Nephron progenitor cell (in vitro differentiated cells): ENCODE data around the gene GPR37L1.

Source experiments
- DNase-seq: peaks from one replicate; pipeline ENCODE4 v3.0.0; 2021
- H3K27ac Mint-ChIP-seq: 2 replicates; pipeline ENCODE4 v1.8.0; 2021; ENCODE audit warnings: mild to moderate bottlenecking, moderate library complexity, mixed read lengths
- H3K27me3 Mint-ChIP-seq: 2 replicates; pipeline ENCODE4 v1.8.0; 2021; ENCODE audit warnings: mild to moderate bottlenecking, low read depth, mixed read lengths; ENCODE audit not compliant: poor library complexity
- H3K36me3 Mint-ChIP-seq: 2 replicates; pipeline ENCODE4 v1.8.0; 2021; ENCODE audit warnings: low read depth, mixed read lengths
- H3K4me1 Mint-ChIP-seq: 2 replicates; pipeline ENCODE4 v1.8.0; 2021; ENCODE audit warnings: mixed read lengths
- H3K4me3 Mint-ChIP-seq: 2 replicates; pipeline ENCODE4 v1.8.0; 2021; ENCODE audit warnings: mild to moderate bottlenecking, moderate library complexity, mixed read lengths
- H3K9me3 Mint-ChIP-seq: 2 replicates; pipeline ENCODE4 v1.8.0; 2021; ENCODE audit warnings: mild to moderate bottlenecking, moderate library complexity, mixed read lengths
- CTCF ChIP-seq: fragments of 200-600 bp; sonication (generic); IDR thresholded peaks from 2 replicates; pipeline ENCODE4 v1.5.0; 2021; ENCODE audit warnings: antibody characterized with exemption

The GPR37L1 gene

GRCh38 chr1:202152399-202152798 is 29.7 kb downstream of the GPR37L1 start:
- Mint-ChIP-seq H3K27ac (peak overlapping the region; percentile 22), H3K4me3 (no peak overlapping the region), H3K4me1 (peaks cover 48% of the 10 kb centered on the region), H3K36me3 (no peaks in the 10 kb centered on the region), H3K27me3 (peaks cover 10% of the 10 kb centered on the region), H3K9me3 (no peaks in the 10 kb centered on the region)
- no peak for DNase-seq
- TF ChIP-seq CTCF, result no peak

GRCh38 chr1:202153284-202153683 is 30.6 kb downstream of the GPR37L1 start:
- Mint-ChIP-seq H3K9me3 (no peaks in the 10 kb centered on the region), H3K4me3 (no peak overlapping the region), H3K27ac (no peak overlapping the region), H3K27me3 (peaks cover 8% of the 10 kb centered on the region), H3K36me3 (no peaks in the 10 kb centered on the region), H3K4me1 (peaks cover 51% of the 10 kb centered on the region)
- no peak for DNase-seq
- no peak for TF ChIP-seq CTCF

- H3K4me3 Mint-ChIP-seq, result no peak overlapping the region
- H3K36me3 Mint-ChIP-seq, result no peaks in the 10 kb centered on the region
- H3K27ac Mint-ChIP-seq, result no peak overlapping the region
- peaks cover 11% of the 10 kb centered on the region for H3K27me3 Mint-ChIP-seq
- peaks cover 55% of the 10 kb centered on the region for H3K4me1 Mint-ChIP-seq
- no peaks in the 10 kb centered on the region for H3K9me3 Mint-ChIP-seq
- TF ChIP-seq CTCF, result no peak
- no peak for DNase-seq
These were observed 31.5 kb downstream of the GPR37L1 start for GRCh38 chr1:202154148-202154765.

- H3K4me3 Mint-ChIP-seq, result no peak overlapping the region
- peak; percentile 62 for TF ChIP-seq CTCF
- peaks cover 13% of the 10 kb centered on the region for H3K27me3 Mint-ChIP-seq
- no peak overlapping the region for H3K27ac Mint-ChIP-seq
- no peaks in the 10 kb centered on the region for H3K9me3 Mint-ChIP-seq
- peak; percentile 67 for DNase-seq
- H3K4me1 Mint-ChIP-seq, result peaks cover 62% of the 10 kb centered on the region
- H3K36me3 Mint-ChIP-seq, result no peaks in the 10 kb centered on the region
These were observed 32.2 kb downstream of the GPR37L1 start for GRCh38 chr1:202154766-202155477.

- Mint-ChIP-seq H3K4me1 (peaks cover 67% of the 10 kb centered on the region), H3K4me3 (no peak overlapping the region), H3K36me3 (no peaks in the 10 kb centered on the region), H3K9me3 (no peaks in the 10 kb centered on the region), H3K27ac (no peak overlapping the region), H3K27me3 (peaks cover 13% of the 10 kb centered on the region)
- DNase-seq, result no peak
- no peak for TF ChIP-seq CTCF
These were observed 32.8 kb downstream of the GPR37L1 start for GRCh38 chr1:202155478-202156021.
